CD14-positive monocyte (primary cell): ENCODE measurements around the gene TEKT2. TPM values are rescaled to one million over a fixed set of nuclear protein-coding genes. Genes with fewer than 3 reads are reported as not detected.

Experiments
- DNase-seq, 3 donors: peaks; one replicate each; pipeline ENCODE4 v3.0.0-alpha.2; 2011 to 2022
- H2AFZ ChIP-seq: 2 replicates; pipeline ENCODE4 v1.6.0; 2012; ENCODE audit warnings: mild to moderate bottlenecking, low read depth, low read length, inconsistent platforms; ENCODE audit not compliant: insufficient read depth, poor library complexity, severe bottlenecking
- H3K27ac ChIP-seq, 2 donors: 1 replicate in 1 of 2; 2 replicates in 1 of 2; pipeline ENCODE4 v1.5.1; 2012 to 2013; ENCODE audit warnings: low read length in 2 of 2, control low read depth in 1 of 2, inconsistent platforms in 1 of 2, low read depth in 1 of 2, mild to moderate bottlenecking in 1 of 2
- H3K27me3 ChIP-seq, 2 donors: one replicate each; pipeline versions ENCODE4 v1.6.0 to v1.6.1; 2011 to 2013; ENCODE audit warnings: low read length in 2 of 2; ENCODE audit not compliant: control insufficient read depth in 2 of 2, insufficient read depth in 2 of 2
- H3K36me3 ChIP-seq, 2 donors: replicated peaks in 1 of 2; 1 replicate in 1 of 2; 2 replicates in 1 of 2; pipeline versions ENCODE4 v1.5.1 to v1.6.1; 2012 to 2013; ENCODE audit warnings: low read length in 2 of 2, control low read depth in 1 of 2, inconsistent platforms in 1 of 2, mild to moderate bottlenecking in 1 of 2; ENCODE audit not compliant: insufficient read depth in 2 of 2, control insufficient read depth in 1 of 2
- H3K4me1 ChIP-seq, 2 donors: 1 replicate in 1 of 2; 2 replicates in 1 of 2; pipeline versions ENCODE4 v1.5.1 to v1.6.1; 2012 to 2013; ENCODE audit warnings: low read length in 2 of 2, control low read depth in 1 of 2, inconsistent platforms in 1 of 2, mild to moderate bottlenecking in 1 of 2, moderate library complexity in 1 of 2; ENCODE audit not compliant: insufficient read depth in 2 of 2, control insufficient read depth in 1 of 2
- H3K4me2 ChIP-seq: replicated peaks from 2 replicates; pipeline ENCODE3; 2012; ENCODE audit warnings: low read length, moderate library complexity, mild to moderate bottlenecking; ENCODE audit not compliant: poor library complexity, severe bottlenecking; ENCODE audit errors: extremely low read depth
- H3K4me3 ChIP-seq, 3 experiments: fragments of 200-600 bp in 1 of 3; sonication (generic) in 1 of 3; replicated peaks in 1 of 3; 1 replicate in 2 of 3; 2 replicates in 1 of 3; pipeline ENCODE4 v1.5.1; 2011 to 2013; ENCODE audit warnings: low read length in 3 of 3, mild to moderate bottlenecking in 3 of 3, control low read depth in 2 of 3, low read depth in 2 of 3, inconsistent platforms in 1 of 3, moderate library complexity in 1 of 3
- H3K79me2 ChIP-seq: 2 replicates; pipeline ENCODE4 v1.6.0; 2012; ENCODE audit warnings: mild to moderate bottlenecking, control low read depth, inconsistent platforms, low read length, moderate library complexity; ENCODE audit not compliant: insufficient read depth
- H3K9ac ChIP-seq: 2 replicates; pipeline ENCODE4 v1.6.0; 2017; ENCODE audit warnings: low read length, mild to moderate bottlenecking; ENCODE audit not compliant: insufficient read depth, poor library complexity, severe bottlenecking
- H3K9me3 ChIP-seq, 2 donors: replicated peaks in 1 of 2; 1 replicate in 1 of 2; 2 replicates in 1 of 2; pipeline versions ENCODE4 v1.5.1 to v1.6.1; 2012 to 2013; ENCODE audit warnings: low read length in 2 of 2, control low read depth in 1 of 2; ENCODE audit not compliant: control insufficient read depth in 1 of 2, insufficient read depth in 1 of 2
- H4K20me1 ChIP-seq: 2 replicates; pipeline ENCODE4 v1.6.0; 2012; ENCODE audit warnings: mild to moderate bottlenecking, low read length, control low read depth, moderate library complexity; ENCODE audit not compliant: insufficient read depth
- H3K27ac Mint-ChIP-seq, 7 donors: one replicate each; pipeline ENCODE4 v1.8.0; 2020; ENCODE audit warnings: mild to moderate bottlenecking in 7 of 7, mixed read lengths in 7 of 7, moderate library complexity in 6 of 7, inconsistent platforms in 2 of 7
- H3K27me3 Mint-ChIP-seq, 3 donors: one replicate each; pipeline ENCODE4 v1.8.0; 2021 to 2022; ENCODE audit warnings: low read depth in 3 of 3, mild to moderate bottlenecking in 3 of 3, mixed read lengths in 3 of 3, moderate library complexity in 3 of 3, inconsistent platforms in 1 of 3
- H3K36me3 Mint-ChIP-seq, 2 donors: one replicate each; pipeline ENCODE4 v1.8.0; 2020; ENCODE audit warnings: mixed read lengths in 2 of 2, inconsistent platforms in 1 of 2, mild to moderate bottlenecking in 1 of 2
- H3K4me1 Mint-ChIP-seq: one replicate; pipeline ENCODE4 v1.8.0; 2020; ENCODE audit warnings: mild to moderate bottlenecking, mixed read lengths
- H3K4me3 Mint-ChIP-seq, 2 donors: one replicate each; pipeline ENCODE4 v1.8.0; 2020; ENCODE audit warnings: mild to moderate bottlenecking in 2 of 2, mixed read lengths in 2 of 2, moderate library complexity in 1 of 2
- H3K9me3 Mint-ChIP-seq, 7 donors: one replicate each; pipeline ENCODE4 v1.8.0; 2020 to 2022; ENCODE audit warnings: mixed read lengths in 7 of 7, mild to moderate bottlenecking in 6 of 7, moderate library complexity in 6 of 7, inconsistent platforms in 2 of 7
- CTCF ChIP-seq: fragments of 200-600 bp; IDR thresholded peaks from one replicate; pipeline ENCODE4 v1.8.0; 2022; ENCODE audit warnings: antibody characterized with exemption, mild to moderate bottlenecking
- WGBS: methylation state at CpG from one replicate; pipeline ENCODE4 v1.1.5; 2013; ENCODE audit warnings: missing lambda C conversion rate; ENCODE audit not compliant: insufficient coverage; 5-methylcytosine and 5-hydroxymethylcytosine counted together
- intact Hi-C, 2 donors: fragments of 100-400 bp; cut with micrococcal nuclease; formaldehyde crosslinking; loops; one replicate each; pipeline versions ENCODE4 v1.15.0 to v1.15.1; 2023
- polyA plus RNA-seq, 3 donors: library from polyadenylated mRNA; depleted of rRNA in 1 of 3; unstranded in 2 of 3; stranded (reverse) in 1 of 3; fragments of 300-500 nt in 2 of 3; fragments of >200 nt in 1 of 3; fragmentation: Illumina TruSeq in 2 of 3; gene quantifications; 1 replicate in 2 of 3; 2 replicates in 1 of 3; pipeline ENCODE4 v1.2.3, GENCODE V29; 2012 to 2021

The TEKT2 gene
- polyA plus RNA-seq, 3 donors = 0.23 TPM; not detected in 2

GRCh38 chr1:36126005-36126716 lies 42.3 kb downstream of the TEKT2 start:
- H3K79me2 ChIP-seq = peaks cover 11% of the 10 kb centered on the region
- Mint-ChIP-seq H3K4me1 (peaks cover 54% of the 10 kb centered on the region), H3K9me3 (no peaks in the 10 kb centered on the region), H3K4me3 (peak overlapping the region; percentile 74 to 82), H3K27ac (peak overlapping the region in 1 of 7 donors; percentile 80), H3K36me3 (peaks cover 5 to 9% of the 10 kb centered on the region in 2 donors), H3K27me3 (peaks cover 4 to 15% (median 8%) of the 10 kb centered on the region in 3 donors)
- H3K27ac ChIP-seq = no peak overlapping the region
- peak overlapping the region in 1 of 3 experiments; percentile 68 for H3K4me3 ChIP-seq
- intact Hi-C loops = no loop called here
- no peak for TF ChIP-seq CTCF
- no peaks in the 10 kb centered on the region for H4K20me1 ChIP-seq
- no peak overlapping the region for H3K9ac ChIP-seq
- H3K36me3 ChIP-seq = no peaks in the 10 kb centered on the region
- DNase-seq = no peak
- peaks cover 52 to 62% of the 10 kb centered on the region in 2 donors for H3K4me1 ChIP-seq
- H3K27me3 ChIP-seq = no peaks in the 10 kb centered on the region
- H3K4me2 ChIP-seq = no peak overlapping the region
- no peaks in the 10 kb centered on the region for H3K9me3 ChIP-seq
- H2AFZ ChIP-seq = no peak overlapping the region
- WGBS = 94% methylated on average over 20 of the region's 21 CpGs

- H2AFZ ChIP-seq = no peak overlapping the region
- no peaks in the 10 kb centered on the region for H3K36me3 ChIP-seq
- H3K27me3 ChIP-seq = no peaks in the 10 kb centered on the region
- H3K27ac Mint-ChIP-seq = peak overlapping the region in 1 of 7 donors; percentile 50
- peaks cover 48% of the 10 kb centered on the region for H3K4me1 Mint-ChIP-seq
- no peak overlapping the region for H3K4me2 ChIP-seq
- DNase-seq = no peak
- intact Hi-C loops = no loop called here
- no peak overlapping the region for H3K4me3 Mint-ChIP-seq
- no peak overlapping the region for H3K27ac ChIP-seq
- H3K36me3 Mint-ChIP-seq = peaks cover 3 to 5% of the 10 kb centered on the region in 2 donors
- H3K4me3 ChIP-seq = no peak overlapping the region
- H4K20me1 ChIP-seq = no peaks in the 10 kb centered on the region
- peaks cover 3% of the 10 kb centered on the region for H3K79me2 ChIP-seq
- H3K4me1 ChIP-seq = peaks cover 44 to 54% of the 10 kb centered on the region in 2 donors
- 73% methylated on average over 3 of the region's 7 CpGs for WGBS
- peaks cover 4 to 15% (median 8%) of the 10 kb centered on the region in 3 donors for H3K27me3 Mint-ChIP-seq
- H3K9me3 Mint-ChIP-seq = no peaks in the 10 kb centered on the region
- no peaks in the 10 kb centered on the region for H3K9me3 ChIP-seq
- H3K9ac ChIP-seq = no peak overlapping the region
- no peak for TF ChIP-seq CTCF
Observed at GRCh38 chr1:36126797-36127500, 43.1 kb downstream of the TEKT2 start.
